ENCODE results near the gene TCF25. TPM values are rescaled to one million over a fixed set of nuclear protein-coding genes. Genes with fewer than 3 reads are reported as not detected.

Gene TCF25
- polyA plus RNA-seq, 1 donor (not counting 4 experiments of a cell fraction or from before 2014, with no cell fraction given): 103 TPM

DNA sequence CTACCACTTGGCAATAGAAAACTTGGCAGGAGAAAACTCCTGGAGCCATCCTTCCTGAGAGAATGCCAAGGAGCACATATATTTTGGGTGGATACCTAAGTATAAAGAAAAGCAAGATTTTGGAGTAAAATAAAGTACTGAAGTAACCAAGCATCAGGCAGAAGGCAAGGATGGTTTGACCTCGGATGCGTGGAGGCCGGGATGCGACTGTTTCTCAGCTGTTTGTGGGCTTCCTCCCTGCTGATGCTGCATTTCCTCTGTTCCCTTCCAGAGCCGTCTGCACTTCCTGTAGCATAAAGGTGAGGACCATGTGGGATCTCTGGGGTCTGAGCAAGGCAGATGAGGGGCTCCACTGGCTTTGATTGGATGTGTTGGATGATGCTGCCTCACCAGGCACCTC, 5.5 kb upstream of the TCF25 start:
- H3K9ac ChIP-seq (ENCODE audit: control insufficient read depth, extremely low read depth, insufficient read depth, low read length): no peak overlapping the region
- no peaks in the 10 kb centered on the region for H4K20me1 ChIP-seq (ENCODE audit: control insufficient read depth, extremely low read depth, insufficient read depth, low read length)
- DNase-seq (ENCODE audit: low read depth, low spot score): no peak
- no peaks in the 10 kb centered on the region for H3K27me3 ChIP-seq (ENCODE audit: control insufficient read depth, extremely low read depth, insufficient read depth, low read length)
- H3K79me2 ChIP-seq (ENCODE audit: control insufficient read depth, insufficient read depth, low read length): no peaks in the 10 kb centered on the region
- H3K4me1 ChIP-seq (ENCODE audit: control insufficient read depth, extremely low read depth, insufficient read depth, low read length): peaks cover 22% of the 10 kb centered on the region
- no peak for FAIRE-seq
- H3K27ac ChIP-seq (ENCODE audit: control insufficient read depth, insufficient read depth, low read length): no peak overlapping the region
- TF ChIP-seq, protein P1, sequence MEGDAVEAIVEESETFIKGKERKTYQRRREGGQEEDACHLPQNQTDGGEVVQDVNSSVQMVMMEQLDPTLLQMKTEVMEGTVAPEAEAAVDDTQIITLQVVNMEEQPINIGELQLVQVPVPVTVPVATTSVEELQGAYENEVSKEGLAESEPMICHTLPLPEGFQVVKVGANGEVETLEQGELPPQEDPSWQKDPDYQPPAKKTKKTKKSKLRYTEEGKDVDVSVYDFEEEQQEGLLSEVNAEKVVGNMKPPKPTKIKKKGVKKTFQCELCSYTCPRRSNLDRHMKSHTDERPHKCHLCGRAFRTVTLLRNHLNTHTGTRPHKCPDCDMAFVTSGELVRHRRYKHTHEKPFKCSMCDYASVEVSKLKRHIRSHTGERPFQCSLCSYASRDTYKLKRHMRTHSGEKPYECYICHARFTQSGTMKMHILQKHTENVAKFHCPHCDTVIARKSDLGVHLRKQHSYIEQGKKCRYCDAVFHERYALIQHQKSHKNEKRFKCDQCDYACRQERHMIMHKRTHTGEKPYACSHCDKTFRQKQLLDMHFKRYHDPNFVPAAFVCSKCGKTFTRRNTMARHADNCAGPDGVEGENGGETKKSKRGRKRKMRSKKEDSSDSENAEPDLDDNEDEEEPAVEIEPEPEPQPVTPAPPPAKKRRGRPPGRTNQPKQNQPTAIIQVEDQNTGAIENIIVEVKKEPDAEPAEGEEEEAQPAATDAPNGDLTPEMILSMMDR (optimal IDR thresholded peaks at IDR 0.05 in 1 of 3, IDR thresholded peaks at IDR 0.05 in 1 of 3, conservative IDR thresholded peaks at IDR 0.05 in 1 of 3; ENCODE audit: extremely low read depth in 1 of 3, insufficient read depth in 2 of 3, low read length in 3 of 3): no peak
- TF ChIP-seq EZH2 (IDR thresholded peaks at IDR 0.05; ENCODE audit: low read length): no peak
- no peaks in the 10 kb centered on the region for H3K9me1 ChIP-seq (ENCODE audit: control insufficient read depth, extremely low read depth, insufficient read depth, low read length)
- H3K36me3 ChIP-seq (ENCODE audit: control insufficient read depth in 2 of 2, extremely low read depth in 1 of 2, insufficient read depth in 2 of 2, low read length in 2 of 2): peaks cover 0 to 3% of the 10 kb centered on the region in 2 experiments
- H3K4me3 ChIP-seq (ENCODE audit: control insufficient read depth in 2 of 3, extremely low read depth in 1 of 3, insufficient read depth in 2 of 3, low read depth in 1 of 3, low read length in 3 of 3): no peak overlapping the region
- peaks cover 3% of the 10 kb centered on the region for H3K9me3 ChIP-seq (ENCODE audit: control insufficient read depth, low read depth, low read length)
- dilution Hi-C loops (cut with MboI; ENCODE audit: extremely low pct_ligation_motif_present, low sequenced_read_pairs): no loop called here
- H2AFZ ChIP-seq (ENCODE audit: control insufficient read depth, low read length): no peak overlapping the region
- H3K4me2 ChIP-seq (ENCODE audit: control insufficient read depth, extremely low read depth, insufficient read depth, low read depth, low read length): no peak overlapping the region

- Histone ChIP-seq H3K79me2 (ENCODE audit: control insufficient read depth, insufficient read depth, low read length) (peaks cover 7% of the 10 kb centered on the region), H3K9ac (ENCODE audit: control insufficient read depth, extremely low read depth, insufficient read depth, low read length) (no peak overlapping the region), H2AFZ (ENCODE audit: control insufficient read depth, low read length) (no peak overlapping the region), H4K20me1 (ENCODE audit: control insufficient read depth, extremely low read depth, insufficient read depth, low read length) (peaks cover 3% of the 10 kb centered on the region), H3K4me2 (ENCODE audit: control insufficient read depth, extremely low read depth, insufficient read depth, low read depth, low read length) (no peak overlapping the region), H3K9me3 (ENCODE audit: control insufficient read depth, low read depth, low read length) (peaks cover 3% of the 10 kb centered on the region), H3K4me1 (ENCODE audit: control insufficient read depth, extremely low read depth, insufficient read depth, low read length) (peaks cover 14% of the 10 kb centered on the region), H3K9me1 (ENCODE audit: control insufficient read depth, extremely low read depth, insufficient read depth, low read length) (no peaks in the 10 kb centered on the region), H3K4me3 (ENCODE audit: control insufficient read depth in 2 of 3, extremely low read depth in 1 of 3, insufficient read depth in 2 of 3, low read depth in 1 of 3, low read length in 3 of 3) (no peak overlapping the region), H3K27me3 (ENCODE audit: control insufficient read depth, extremely low read depth, insufficient read depth, low read length) (no peaks in the 10 kb centered on the region), H3K36me3 (ENCODE audit: control insufficient read depth in 2 of 2, extremely low read depth in 1 of 2, insufficient read depth in 2 of 2, low read length in 2 of 2) (peaks cover 3% of the 10 kb centered on the region in 2 experiments), H3K27ac (ENCODE audit: control insufficient read depth, insufficient read depth, low read length) (no peak overlapping the region)
- FAIRE-seq (no peak), DNase-seq (ENCODE audit: low read depth, low spot score) (no peak)
- dilution Hi-C loops (cut with MboI; ENCODE audit: extremely low pct_ligation_motif_present, low sequenced_read_pairs): no loop called here
- TF ChIP-seq EZH2 (IDR thresholded peaks at IDR 0.05; ENCODE audit: low read length): no peak
- TF ChIP-seq, protein P1 (optimal IDR thresholded peaks at IDR 0.05 in 1 of 3, IDR thresholded peaks at IDR 0.05 in 1 of 3, conservative IDR thresholded peaks at IDR 0.05 in 1 of 3; ENCODE audit: extremely low read depth in 1 of 3, insufficient read depth in 2 of 3, low read length in 3 of 3): no peak
Measured at GRCh38 chr16:89869911-89870310, 3.5 kb upstream of the TCF25 start.
